GM12878 (cell line): Measurements from ENCODE around the gene MYO7B. TPM values are rescaled to one million over a fixed set of nuclear protein-coding genes. Genes with fewer than 3 reads are reported as not detected.

ENCODE experiments used
- ATAC-seq: fragments of 200-7000 bp; cut with Tn5 transposase; 3 replicates; pipeline ENCODE4 v1.9.1; 2020; ENCODE audit warnings: mild to moderate bottlenecking, moderate library complexity
- BruUV-seq: library from RNA; stranded (reverse); fragments of 400-500 nt; replicated peaks from 2 replicates; lab custom pipeline; 2021; lab: Mats Ljungman, UMichigan
- CTCF ChIA-PET: fragments of 300-600 bp; sonication (Branson Sonifier 250); formaldehyde crosslinking; extraction: SDS; loops from one replicate; lab custom pipeline; 2021; ENCODE audit warnings: inconsistent platforms; lab: Yijun Ruan, JAX
- POLR2A ChIA-PET: fragments of 350-600 bp; formaldehyde crosslinking; extraction: SDS; loops from one replicate; lab custom pipeline; 2021; ENCODE audit warnings: inconsistent platforms; lab: Charles Lee
- RAD21 ChIA-PET: fragments of 300-600 bp; sonication (Branson Sonifier 250); formaldehyde crosslinking; loops from one replicate; lab custom pipeline; 2023; ENCODE audit warnings: antibody characterized with exemption; ENCODE audit not compliant: unreplicated experiment; lab: Charles Lee
- SMC1A ChIA-PET: fragments of 300-600 bp; sonication (Branson Sonifier 250); formaldehyde crosslinking; loops from one replicate; lab custom pipeline; 2023; ENCODE audit not compliant: unreplicated experiment, uncharacterized antibody; lab: Charles Lee
- DNase-seq: peaks from one replicate; pipeline ENCODE4 v3.0.0-alpha.2; 2011; ENCODE audit warnings: low read depth, low spot score
- FAIRE-seq: peaks from 3 replicates; lab custom pipeline; 2011; peaks lifted over from hg19 to GRCh38; lab: Jason Lieb, UNC
- H2AFZ ChIP-seq: 2 replicates; pipeline ENCODE4 v1.6.0; 2011; ENCODE audit warnings: low read depth, low read length, control low read depth; ENCODE audit not compliant: control insufficient read depth
- H3K27ac ChIP-seq: 2 replicates; pipeline ENCODE4 v1.5.1; 2011; ENCODE audit warnings: control low read depth; ENCODE audit not compliant: control insufficient read depth, insufficient read depth
- H3K27me3 ChIP-seq, 2 experiments: replicated peaks in 1 of 2; 2 replicates each; pipeline versions ENCODE4 v1.6.0 to v1.6.1; 2011; ENCODE audit warnings: low read length in 1 of 2; ENCODE audit not compliant: control insufficient read depth in 2 of 2, insufficient read depth in 2 of 2
- H3K36me3 ChIP-seq, 2 experiments: 2 replicates each; pipeline ENCODE4 v1.5.1; 2011; ENCODE audit warnings: low read length in 1 of 2; ENCODE audit not compliant: control insufficient read depth in 2 of 2, insufficient read depth in 2 of 2
- H3K4me1 ChIP-seq: 2 replicates; pipeline ENCODE4 v1.6.1; 2011; ENCODE audit warnings: mild to moderate bottlenecking, low read length, moderate library complexity, mixed read lengths; ENCODE audit not compliant: control insufficient read depth, insufficient read depth
- H3K4me2 ChIP-seq: 2 replicates; pipeline ENCODE4 v1.6.0; 2011; ENCODE audit warnings: control low read depth; ENCODE audit not compliant: control insufficient read depth, insufficient read depth
- H3K4me3 ChIP-seq: fragments of 200-600 bp; sonication (generic); 2 replicates; pipeline ENCODE4 v1.5.1; 2016
- H3K79me2 ChIP-seq: 2 replicates; pipeline ENCODE4 v1.6.0; 2011; ENCODE audit warnings: low read length; ENCODE audit not compliant: control insufficient read depth, insufficient read depth
- H3K9ac ChIP-seq: 2 replicates; pipeline ENCODE4 v1.8.0; 2011; ENCODE audit warnings: low read length, control low read depth, mixed read lengths; ENCODE audit not compliant: control insufficient read depth, insufficient read depth
- H3K9me3 ChIP-seq: replicated peaks from 3 replicates; pipeline ENCODE4 v1.5.1; 2011; ENCODE audit warnings: mild to moderate bottlenecking, low read length; ENCODE audit not compliant: control insufficient read depth, insufficient read depth
- H4K20me1 ChIP-seq: 2 replicates; pipeline ENCODE4 v1.6.0; 2011; ENCODE audit not compliant: control insufficient read depth, insufficient read depth
- ATF2 ChIP-seq: IDR thresholded peaks from 2 replicates; pipeline ENCODE4 v1.6.1; 2012; ENCODE audit warnings: low read length, inconsistent platforms
- BHLHE40 ChIP-seq, 2 experiments: fragments of 450-650 bp in 1 of 2; IDR thresholded peaks; 2 replicates each; pipeline ENCODE4 v1.6.1; 2011 to 2017; ENCODE audit warnings: low read depth in 2 of 2, borderline replicate concordance in 1 of 2, improper control_type of control experiment in 1 of 2, low read length in 1 of 2, mild to moderate bottlenecking in 1 of 2
- BMI1 ChIP-seq: fragments of 450-650 bp; IDR thresholded peaks from 2 replicates; pipeline ENCODE4 v1.6.1; 2016; ENCODE audit warnings: mild to moderate bottlenecking, moderate library complexity, borderline replicate concordance
- E2F4 ChIP-seq: IDR thresholded peaks from 2 replicates; pipeline ENCODE4 v1.6.1; 2012; ENCODE audit warnings: low read depth, low read length, improper control_type of control experiment
- EGR1 ChIP-seq, 2 experiments: IDR thresholded peaks; 1 replicate in 1 of 2; 2 replicates in 1 of 2; pipeline ENCODE4 v1.6.1; 2011 to 2012; ENCODE audit warnings: low read depth in 2 of 2, low read length in 2 of 2, borderline replicate concordance in 1 of 2, mild to moderate bottlenecking in 1 of 2, moderate library complexity in 1 of 2
- NFYA ChIP-seq: IDR thresholded peaks from 2 replicates; pipeline ENCODE4 v1.6.1; 2011; ENCODE audit warnings: low read depth, mild to moderate bottlenecking, low read length, improper control_type of control experiment, borderline replicate concordance
- ZBTB33 ChIP-seq: fragments of 450-650 bp; IDR thresholded peaks from 2 replicates; pipeline ENCODE4 v1.6.1; 2017; ENCODE audit warnings: mild to moderate bottlenecking
- ZNF217 ChIP-seq: fragments of 450-650 bp; IDR thresholded peaks from 2 replicates; pipeline ENCODE4 v1.6.1; 2017; ENCODE audit warnings: antibody characterized with exemption, mild to moderate bottlenecking
- ZNF384 ChIP-seq: IDR thresholded peaks from 2 replicates; pipeline ENCODE4 v1.6.1; 2012; ENCODE audit warnings: low read depth, mild to moderate bottlenecking, low read length, improper control_type of control experiment, borderline replicate concordance
- ZZZ3 ChIP-seq: IDR thresholded peaks from 2 replicates; pipeline ENCODE4 v1.6.1; 2011; ENCODE audit warnings: low read depth; ENCODE audit not compliant: control insufficient read depth, insufficient read length
- WGBS: methylation state at CpG from one replicate; pipeline ENCODE4 v1.1.6; 2016; ENCODE audit warnings: low lambda C conversion rate; ENCODE audit not compliant: insufficient replicate concordance, insufficient coverage; ENCODE audit errors: missing lambda C conversion rate; 5-methylcytosine and 5-hydroxymethylcytosine counted together
- in situ Hi-C: fragments of 300-500 bp; cut with MboI; formaldehyde crosslinking; loops from 9 replicates; pipeline ENCODE4 v1.14.3; 2018; ENCODE audit warnings: mixed read lengths
- intact Hi-C: fragments of 100-400 bp; cut with micrococcal nuclease; formaldehyde crosslinking; loops from one replicate; pipeline ENCODE4 v1.14.2; 2022; ENCODE audit not compliant: unreplicated experiment
- polyA plus RNA-seq, 11 experiments: library from polyadenylated mRNA; depleted of rRNA in 4 of 11; unstranded in 6 of 11; stranded (reverse) in 5 of 11; fragments of >200 nt; fragmentation: Nextera tagmentation in 4 of 11; fragmentation: Illumina TruSeq in 1 of 11; extraction: Ambion mirVana in 4 of 11; extraction: Trizol in 1 of 11; gene quantifications; 1 replicate in 1 of 11; 2 replicates in 10 of 11; pipeline versions ENCODE4 v1.2.1 to v1.2.3, GENCODE V29; 2011 to 2016; ENCODE audit warnings: inconsistent platforms in 2 of 11, missing spikeins in 2 of 11, low read depth in 1 of 11
- total RNA-seq, 4 experiments: library from RNA; depleted of rRNA in 3 of 4; stranded (reverse); fragments of >200 nt in 3 of 4; fragmentation: Illumina TruSeq in 1 of 4; extraction: Trizol in 1 of 4; gene quantifications; 2 replicates each; pipeline versions ENCODE4 v1.2.1 to v1.2.3, GENCODE V29; 2013 to 2021
- TF ChIP-seq, protein P1 (sequence below): IDR thresholded peaks from 2 replicates; pipeline ENCODE4 v1.6.1; 2011; ENCODE audit warnings: low read depth, mild to moderate bottlenecking, low read length, moderate library complexity, borderline replicate concordance; ENCODE audit errors: extremely low read depth

MYO7B gene
- total and polyA plus RNA-seq, 10 of the 15 experiments (the other 5 are each of a cell fraction or from before 2014, with no cell fraction given), result 0.08 to 4.8 (median 1.2) TPM

GRCh38 chr2:127670055-127670956, 134.8 kb downstream of the MYO7B start:
- no peak overlapping the region for H2AFZ ChIP-seq
- no peaks in the 10 kb centered on the region for H3K4me1 ChIP-seq
- no peaks in the 10 kb centered on the region for H3K9me3 ChIP-seq
- H3K27ac ChIP-seq, result no peak overlapping the region
- no peak overlapping the region for H3K4me2 ChIP-seq
- no peaks in the 10 kb centered on the region for H3K36me3 ChIP-seq
- DNase-seq (no peak), ATAC-seq (no peak), FAIRE-seq (no peak)
- ChIA-PET CTCF (no interaction called here), POLR2A (no interaction called here), RAD21 (interaction anchor here (0.7 kb wide), 1 partner anchor 39 kb away, joined by 3 read pairs; no protein-coding TSS in a partner anchor), SMC1A (no interaction called here)
- no TSS peak for BruUV-seq
- H4K20me1 ChIP-seq, result no peaks in the 10 kb centered on the region
- no peak overlapping the region for H3K9ac ChIP-seq
- in situ Hi-C loops (no loop called here), intact Hi-C loops (no loop called here)
- no peaks in the 10 kb centered on the region for H3K79me2 ChIP-seq
- peaks cover 3 to 10% of the 10 kb centered on the region in 2 experiments; a peak in 3 of 4 replicates for H3K27me3 ChIP-seq
- 33% methylated on average over 10 of the region's 10 CpGs for WGBS
- no peak overlapping the region for H3K4me3 ChIP-seq
- TF ChIP-seq, protein P1, sequence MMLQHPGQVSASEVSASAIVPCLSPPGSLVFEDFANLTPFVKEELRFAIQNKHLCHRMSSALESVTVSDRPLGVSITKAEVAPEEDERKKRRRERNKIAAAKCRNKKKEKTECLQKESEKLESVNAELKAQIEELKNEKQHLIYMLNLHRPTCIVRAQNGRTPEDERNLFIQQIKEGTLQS, result no peak
- TF ChIP-seq E2F4 (no peak), BMI1 (no peak), BHLHE40 (IDR thresholded peaks at IDR 0.05; ENCODE audit: borderline replicate concordance in 1 of 2, low read depth in 2 of 2, low read length in 1 of 2) (no peak), ZBTB33 (no peak), ZNF217 (no peak), NFYA (no peak), ZZZ3 (no peak), EGR1 (IDR thresholded peaks at IDR 0.05; ENCODE audit: borderline replicate concordance in 1 of 2, low read depth in 2 of 2, low read length in 2 of 2) (no peak), ATF2 (no peak), ZNF384 (no peak)
